CD14-positive monocyte (primary cell): ENCODE results near the gene ALS2. TPM values are rescaled to one million over a fixed set of nuclear protein-coding genes. Genes with fewer than 3 reads are reported as not detected.

ENCODE experiments used
- DNase-seq, 3 donors: peaks; one replicate each; pipeline ENCODE4 v3.0.0-alpha.2; 2011 to 2022
- H2AFZ ChIP-seq: 2 replicates; pipeline ENCODE4 v1.6.0; 2012; ENCODE audit warnings: mild to moderate bottlenecking, low read depth, low read length, inconsistent platforms; ENCODE audit not compliant: insufficient read depth, poor library complexity, severe bottlenecking
- H3K27ac ChIP-seq, 2 donors: 1 replicate in 1 of 2; 2 replicates in 1 of 2; pipeline ENCODE4 v1.5.1; 2012 to 2013; ENCODE audit warnings: low read length in 2 of 2, control low read depth in 1 of 2, inconsistent platforms in 1 of 2, low read depth in 1 of 2, mild to moderate bottlenecking in 1 of 2
- H3K27me3 ChIP-seq, 2 donors: one replicate each; pipeline versions ENCODE4 v1.6.0 to v1.6.1; 2011 to 2013; ENCODE audit warnings: low read length in 2 of 2; ENCODE audit not compliant: control insufficient read depth in 2 of 2, insufficient read depth in 2 of 2
- H3K36me3 ChIP-seq, 2 donors: replicated peaks in 1 of 2; 1 replicate in 1 of 2; 2 replicates in 1 of 2; pipeline versions ENCODE4 v1.5.1 to v1.6.1; 2012 to 2013; ENCODE audit warnings: low read length in 2 of 2, control low read depth in 1 of 2, inconsistent platforms in 1 of 2, mild to moderate bottlenecking in 1 of 2; ENCODE audit not compliant: insufficient read depth in 2 of 2, control insufficient read depth in 1 of 2
- H3K4me1 ChIP-seq, 2 donors: 1 replicate in 1 of 2; 2 replicates in 1 of 2; pipeline versions ENCODE4 v1.5.1 to v1.6.1; 2012 to 2013; ENCODE audit warnings: low read length in 2 of 2, control low read depth in 1 of 2, inconsistent platforms in 1 of 2, mild to moderate bottlenecking in 1 of 2, moderate library complexity in 1 of 2; ENCODE audit not compliant: insufficient read depth in 2 of 2, control insufficient read depth in 1 of 2
- H3K4me2 ChIP-seq: replicated peaks from 2 replicates; pipeline ENCODE3; 2012; ENCODE audit warnings: low read length, moderate library complexity, mild to moderate bottlenecking; ENCODE audit not compliant: poor library complexity, severe bottlenecking; ENCODE audit errors: extremely low read depth
- H3K4me3 ChIP-seq, 3 experiments: fragments of 200-600 bp in 1 of 3; sonication (generic) in 1 of 3; replicated peaks in 1 of 3; 1 replicate in 2 of 3; 2 replicates in 1 of 3; pipeline ENCODE4 v1.5.1; 2011 to 2013; ENCODE audit warnings: low read length in 3 of 3, mild to moderate bottlenecking in 3 of 3, control low read depth in 2 of 3, low read depth in 2 of 3, inconsistent platforms in 1 of 3, moderate library complexity in 1 of 3
- H3K79me2 ChIP-seq: 2 replicates; pipeline ENCODE4 v1.6.0; 2012; ENCODE audit warnings: mild to moderate bottlenecking, control low read depth, inconsistent platforms, low read length, moderate library complexity; ENCODE audit not compliant: insufficient read depth
- H3K9ac ChIP-seq: 2 replicates; pipeline ENCODE4 v1.6.0; 2017; ENCODE audit warnings: low read length, mild to moderate bottlenecking; ENCODE audit not compliant: insufficient read depth, poor library complexity, severe bottlenecking
- H3K9me3 ChIP-seq, 2 donors: replicated peaks in 1 of 2; 1 replicate in 1 of 2; 2 replicates in 1 of 2; pipeline versions ENCODE4 v1.5.1 to v1.6.1; 2012 to 2013; ENCODE audit warnings: low read length in 2 of 2, control low read depth in 1 of 2; ENCODE audit not compliant: control insufficient read depth in 1 of 2, insufficient read depth in 1 of 2
- H4K20me1 ChIP-seq: 2 replicates; pipeline ENCODE4 v1.6.0; 2012; ENCODE audit warnings: mild to moderate bottlenecking, low read length, control low read depth, moderate library complexity; ENCODE audit not compliant: insufficient read depth
- H3K27ac Mint-ChIP-seq, 7 donors: one replicate each; pipeline ENCODE4 v1.8.0; 2020; ENCODE audit warnings: mild to moderate bottlenecking in 7 of 7, mixed read lengths in 7 of 7, moderate library complexity in 6 of 7, inconsistent platforms in 2 of 7
- H3K27me3 Mint-ChIP-seq, 3 donors: one replicate each; pipeline ENCODE4 v1.8.0; 2021 to 2022; ENCODE audit warnings: low read depth in 3 of 3, mild to moderate bottlenecking in 3 of 3, mixed read lengths in 3 of 3, moderate library complexity in 3 of 3, inconsistent platforms in 1 of 3
- H3K36me3 Mint-ChIP-seq, 2 donors: one replicate each; pipeline ENCODE4 v1.8.0; 2020; ENCODE audit warnings: mixed read lengths in 2 of 2, inconsistent platforms in 1 of 2, mild to moderate bottlenecking in 1 of 2
- H3K4me1 Mint-ChIP-seq: one replicate; pipeline ENCODE4 v1.8.0; 2020; ENCODE audit warnings: mild to moderate bottlenecking, mixed read lengths
- H3K4me3 Mint-ChIP-seq, 2 donors: one replicate each; pipeline ENCODE4 v1.8.0; 2020; ENCODE audit warnings: mild to moderate bottlenecking in 2 of 2, mixed read lengths in 2 of 2, moderate library complexity in 1 of 2
- H3K9me3 Mint-ChIP-seq, 7 donors: one replicate each; pipeline ENCODE4 v1.8.0; 2020 to 2022; ENCODE audit warnings: mixed read lengths in 7 of 7, mild to moderate bottlenecking in 6 of 7, moderate library complexity in 6 of 7, inconsistent platforms in 2 of 7
- WGBS: methylation state at CpG from one replicate; pipeline ENCODE4 v1.1.5; 2013; ENCODE audit warnings: missing lambda C conversion rate; ENCODE audit not compliant: insufficient coverage; 5-methylcytosine and 5-hydroxymethylcytosine counted together
- intact Hi-C, 2 donors: fragments of 100-400 bp; cut with micrococcal nuclease; formaldehyde crosslinking; loops; one replicate each; pipeline versions ENCODE4 v1.15.0 to v1.15.1; 2023
- polyA plus RNA-seq, 3 donors: library from polyadenylated mRNA; depleted of rRNA in 1 of 3; unstranded in 2 of 3; stranded (reverse) in 1 of 3; fragments of 300-500 nt in 2 of 3; fragments of >200 nt in 1 of 3; fragmentation: Illumina TruSeq in 2 of 3; gene quantifications; 1 replicate in 2 of 3; 2 replicates in 1 of 3; pipeline ENCODE4 v1.2.3, GENCODE V29; 2012 to 2021
- TF ChIP-seq, protein P1 (sequence below): fragments of 200-600 bp; IDR thresholded peaks from one replicate; pipeline ENCODE4 v1.8.0; 2022; ENCODE audit warnings: antibody characterized with exemption, mild to moderate bottlenecking

The ALS2 gene
- polyA plus RNA-seq, 3 donors: 2.6 to 4.7 (median 3.1) TPM

DNA sequence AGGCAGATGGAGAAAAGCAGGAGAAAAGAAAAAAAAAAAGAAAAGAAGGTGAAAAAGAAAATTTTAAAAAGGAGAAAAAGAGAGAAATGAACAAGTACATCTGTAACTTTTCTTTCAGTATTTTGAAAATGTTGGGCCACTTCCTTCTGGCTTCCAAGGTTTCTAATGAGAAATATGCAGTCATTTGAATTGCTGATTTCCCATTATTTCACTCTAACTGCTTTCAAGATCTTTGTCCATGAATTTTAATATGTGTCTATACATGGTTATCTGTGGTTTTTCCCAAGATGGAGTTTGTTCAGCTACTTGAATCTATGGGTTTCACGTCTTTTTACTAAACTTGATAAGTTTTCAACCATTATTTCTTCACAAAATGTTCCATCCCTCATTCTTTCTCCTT lies 68.0 kb downstream of the ALS2 start:
- Histone ChIP-seq H3K9ac (no peak overlapping the region), H3K9me3 (no peaks in the 10 kb centered on the region), H3K27me3 (no peaks in the 10 kb centered on the region), H3K36me3 (peaks cover 43 to 62% of the 10 kb centered on the region in 2 donors), H3K4me1 (no peaks in the 10 kb centered on the region), H3K27ac (no peak overlapping the region), H3K4me3 (no peak overlapping the region), H3K79me2 (no peaks in the 10 kb centered on the region), H4K20me1 (no peaks in the 10 kb centered on the region), H2AFZ (no peak overlapping the region), H3K4me2 (no peak overlapping the region)
- Mint-ChIP-seq H3K27me3 (peaks cover 0 to 1% (median 0%) of the 10 kb centered on the region in 3 donors), H3K36me3 (peaks cover 54 to 57% of the 10 kb centered on the region in 2 donors), H3K9me3 (peaks cover 0 to 1% (median 0%) of the 10 kb centered on the region in 7 donors), H3K27ac (no peak overlapping the region), H3K4me3 (no peak overlapping the region), H3K4me1 (no peaks in the 10 kb centered on the region)
- TF ChIP-seq, protein P1, sequence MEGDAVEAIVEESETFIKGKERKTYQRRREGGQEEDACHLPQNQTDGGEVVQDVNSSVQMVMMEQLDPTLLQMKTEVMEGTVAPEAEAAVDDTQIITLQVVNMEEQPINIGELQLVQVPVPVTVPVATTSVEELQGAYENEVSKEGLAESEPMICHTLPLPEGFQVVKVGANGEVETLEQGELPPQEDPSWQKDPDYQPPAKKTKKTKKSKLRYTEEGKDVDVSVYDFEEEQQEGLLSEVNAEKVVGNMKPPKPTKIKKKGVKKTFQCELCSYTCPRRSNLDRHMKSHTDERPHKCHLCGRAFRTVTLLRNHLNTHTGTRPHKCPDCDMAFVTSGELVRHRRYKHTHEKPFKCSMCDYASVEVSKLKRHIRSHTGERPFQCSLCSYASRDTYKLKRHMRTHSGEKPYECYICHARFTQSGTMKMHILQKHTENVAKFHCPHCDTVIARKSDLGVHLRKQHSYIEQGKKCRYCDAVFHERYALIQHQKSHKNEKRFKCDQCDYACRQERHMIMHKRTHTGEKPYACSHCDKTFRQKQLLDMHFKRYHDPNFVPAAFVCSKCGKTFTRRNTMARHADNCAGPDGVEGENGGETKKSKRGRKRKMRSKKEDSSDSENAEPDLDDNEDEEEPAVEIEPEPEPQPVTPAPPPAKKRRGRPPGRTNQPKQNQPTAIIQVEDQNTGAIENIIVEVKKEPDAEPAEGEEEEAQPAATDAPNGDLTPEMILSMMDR: no peak
- intact Hi-C loops: no loop called here
- WGBS: no CpG with 5 or more reads among the region's 1 CpG
- no peak for DNase-seq

DNA sequence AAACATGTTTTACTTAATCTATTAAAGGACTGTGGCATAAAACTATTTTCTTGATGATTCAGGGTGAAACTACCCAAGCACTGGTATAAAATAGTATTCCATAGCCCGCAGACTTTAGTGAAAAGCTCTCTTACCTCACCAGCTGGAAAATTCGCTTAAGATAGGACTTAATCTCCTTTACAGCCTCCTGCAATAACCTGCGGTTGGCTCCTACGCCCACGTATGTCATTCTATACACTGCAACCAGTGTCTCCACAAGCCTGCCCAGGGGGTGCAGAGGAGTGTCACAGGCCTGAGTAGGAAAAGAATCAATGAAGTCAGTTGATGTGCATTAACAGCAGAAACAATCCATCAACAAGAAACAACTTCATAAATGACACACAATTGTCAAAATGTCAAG lies 71.0 kb downstream of the ALS2 start:
- intact Hi-C loops: no loop called here
- H3K4me2 ChIP-seq: no peak overlapping the region
- H3K27ac Mint-ChIP-seq: no peak overlapping the region

More for the DNA sequence above, 71.0 kb downstream of the ALS2 start:
- Histone ChIP-seq H4K20me1 (no peaks in the 10 kb centered on the region), H3K27me3 (no peaks in the 10 kb centered on the region), H3K4me1 (no peaks in the 10 kb centered on the region), H3K9ac (no peak overlapping the region), H3K4me3 (no peak overlapping the region), H3K9me3 (no peaks in the 10 kb centered on the region), H3K36me3 (peaks cover 42 to 61% of the 10 kb centered on the region in 2 donors), H3K27ac (no peak overlapping the region), H3K79me2 (no peaks in the 10 kb centered on the region), H2AFZ (no peak overlapping the region)
- TF ChIP-seq, protein P1: no peak
- peaks cover 0 to 1% (median 0%) of the 10 kb centered on the region in 7 donors for H3K9me3 Mint-ChIP-seq
- H3K27me3 Mint-ChIP-seq: no peaks in the 10 kb centered on the region
- H3K4me3 Mint-ChIP-seq: no peak overlapping the region
- H3K36me3 Mint-ChIP-seq: peaks cover 52 to 57% of the 10 kb centered on the region in 2 donors
- no peak for DNase-seq
- no peaks in the 10 kb centered on the region for H3K4me1 Mint-ChIP-seq
- 100% methylated on average over 1 of the region's 5 CpGs for WGBS
